GM12875 (cell line): ENCODE results near the gene MAG.

Experiments
- H3K4me3 ChIP-seq: one replicate; pipeline ENCODE4 v1.5.1; 2011; ENCODE audit warnings: low read depth, low read length, control low read depth
- CTCF ChIP-seq: IDR thresholded peaks from 2 replicates; pipeline ENCODE4 v1.5.1; 2011; ENCODE audit warnings: low read depth, mild to moderate bottlenecking, control low read depth, inconsistent platforms, low read length, moderate library complexity, borderline replicate concordance; ENCODE audit not compliant: insufficient read depth

The MAG gene

DNA sequence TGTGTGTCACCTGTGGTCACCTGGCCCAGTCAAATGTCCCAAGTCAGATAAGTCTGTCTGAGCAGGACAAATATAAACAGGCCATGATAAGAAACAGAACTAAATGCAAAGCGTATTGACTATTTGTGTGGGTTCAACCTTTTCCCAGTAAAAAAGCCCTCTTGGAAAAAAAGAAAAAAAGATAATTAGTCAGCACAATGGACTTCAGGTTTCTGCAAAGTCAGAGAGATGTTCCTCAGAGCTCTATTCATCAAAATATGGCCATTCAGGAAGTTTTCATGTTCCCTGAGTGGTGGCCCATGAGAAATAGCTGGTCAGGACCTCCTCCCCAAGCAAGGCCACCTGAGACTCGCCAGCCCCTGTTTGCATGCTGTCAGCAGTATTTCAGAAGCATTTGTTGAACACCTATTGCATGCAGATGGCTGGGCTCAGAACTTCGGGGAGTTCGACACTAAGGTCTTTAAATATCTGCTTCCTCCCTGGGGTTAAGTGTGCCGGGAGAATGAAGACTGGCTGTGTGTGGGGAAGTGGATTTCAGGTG lies 69.0 kb downstream of the MAG start:
- no peak for TF ChIP-seq CTCF
- no peak overlapping the region for H3K4me3 ChIP-seq

- H3K4me3 ChIP-seq = no peak overlapping the region
- no peak for TF ChIP-seq CTCF
Observed at GRCh38 chr19:35362261-35363000, 70.5 kb downstream of the MAG start.

DNA sequence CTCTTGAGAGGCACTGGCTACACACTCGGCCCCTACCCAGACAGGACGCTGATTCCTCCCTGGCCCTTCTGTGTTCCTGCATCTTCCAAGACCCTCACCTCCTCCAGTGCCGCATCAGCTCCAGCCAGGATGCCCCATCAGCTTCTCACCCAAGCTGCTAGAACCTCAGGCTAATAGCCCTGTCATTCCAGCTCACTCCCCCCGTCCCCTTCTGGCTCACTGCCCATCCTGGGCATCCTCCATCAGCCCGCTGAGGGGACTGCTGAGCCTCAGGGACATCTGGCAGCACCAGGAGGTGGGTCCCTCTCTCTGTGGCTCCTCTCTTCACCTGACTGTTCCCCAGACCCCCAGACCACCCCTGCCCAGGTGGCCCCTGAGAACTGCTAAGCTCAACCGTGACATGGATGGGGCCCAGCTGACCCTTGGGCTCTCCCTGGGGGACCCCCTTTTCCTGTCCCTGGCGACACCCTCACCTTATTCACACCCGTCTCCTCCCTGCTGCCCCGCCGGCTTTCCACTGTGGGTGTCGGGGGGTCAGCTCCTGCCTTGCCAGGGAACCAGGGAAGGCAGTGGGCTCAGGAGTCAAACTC lies 71.1 kb downstream of the MAG start:
- H3K4me3 ChIP-seq = no peak overlapping the region

More for the DNA sequence above, 71.1 kb downstream of the MAG start:
- TF ChIP-seq CTCF = no peak
